Keratinocyte (primary cell): ENCODE measurements around the gene REG4. TPM values are rescaled to one million over a fixed set of nuclear protein-coding genes. Genes with fewer than 3 reads are reported as not detected.
"Not testable (repeated sequence)": the region's sequence is repeated elsewhere in the genome, so short reads cannot be mapped to it uniquely, and the experiment has no call there.

Experiments used
- DNase-seq: peaks from one replicate; pipeline ENCODE4 v3.0.0-alpha.2; 2011; ENCODE audit warnings: low read depth, missing footprints, low spot score
- FAIRE-seq: peaks from 2 replicates; lab custom pipeline; 2011; peaks lifted over from hg19 to GRCh38; lab: Jason Lieb, UNC
- H2AFZ ChIP-seq: 2 replicates; pipeline ENCODE4 v1.6.0; 2012; ENCODE audit warnings: low read length, control low read depth, inconsistent platforms; ENCODE audit not compliant: control insufficient read depth
- H3K27ac ChIP-seq: 2 replicates; pipeline ENCODE4 v1.5.1; 2011; ENCODE audit warnings: low read length; ENCODE audit not compliant: control insufficient read depth, insufficient read depth
- H3K27me3 ChIP-seq: 3 replicates; pipeline ENCODE4 v1.6.0; 2011; ENCODE audit warnings: low read length; ENCODE audit not compliant: control insufficient read depth, insufficient read depth; ENCODE audit errors: extremely low read depth
- H3K36me3 ChIP-seq, 2 experiments: 2 replicates in 1 of 2; 3 replicates in 1 of 2; pipeline ENCODE4 v1.5.1; 2011; ENCODE audit warnings: low read length in 2 of 2, mild to moderate bottlenecking in 1 of 2; ENCODE audit not compliant: control insufficient read depth in 2 of 2, insufficient read depth in 2 of 2; ENCODE audit errors: extremely low read depth in 1 of 2
- H3K4me1 ChIP-seq: 3 replicates; pipeline ENCODE4 v1.5.1; 2011; ENCODE audit warnings: low read length; ENCODE audit not compliant: control insufficient read depth, insufficient read depth; ENCODE audit errors: extremely low read depth
- H3K4me2 ChIP-seq: 3 replicates; pipeline ENCODE4 v1.6.0; 2011; ENCODE audit warnings: low read depth, low read length; ENCODE audit not compliant: control insufficient read depth, insufficient read depth; ENCODE audit errors: extremely low read depth
- H3K4me3 ChIP-seq, 3 experiments: fragments of 200-600 bp in 1 of 3; sonication (generic) in 1 of 3; 2 replicates in 2 of 3; 3 replicates in 1 of 3; pipeline ENCODE4 v1.5.1; 2011 to 2016; ENCODE audit warnings: low read length in 3 of 3, mild to moderate bottlenecking in 3 of 3, control low read depth in 2 of 3, inconsistent platforms in 1 of 3, low read depth in 1 of 3, mixed read lengths in 1 of 3, mixed run types in 1 of 3, moderate library complexity in 1 of 3; ENCODE audit not compliant: control insufficient read depth in 2 of 3, insufficient read depth in 2 of 3; ENCODE audit errors: extremely low read depth in 1 of 3
- H3K79me2 ChIP-seq: 2 replicates; pipeline ENCODE4 v1.6.0; 2012; ENCODE audit warnings: low read length; ENCODE audit not compliant: control insufficient read depth, insufficient read depth
- H3K9ac ChIP-seq: 3 replicates; pipeline ENCODE4 v1.6.0; 2011; ENCODE audit warnings: low read length; ENCODE audit not compliant: control insufficient read depth, insufficient read depth; ENCODE audit errors: extremely low read depth
- H3K9me1 ChIP-seq: 3 replicates; pipeline ENCODE4 v1.6.0; 2011; ENCODE audit warnings: low read length; ENCODE audit not compliant: control insufficient read depth, insufficient read depth; ENCODE audit errors: extremely low read depth
- H3K9me3 ChIP-seq: 2 replicates; pipeline ENCODE4 v1.5.1; 2012; ENCODE audit warnings: low read depth, low read length; ENCODE audit not compliant: control insufficient read depth
- H4K20me1 ChIP-seq: 3 replicates; pipeline ENCODE4 v1.6.0; 2011; ENCODE audit warnings: low read length; ENCODE audit not compliant: control insufficient read depth, insufficient read depth; ENCODE audit errors: extremely low read depth
- EZH2 ChIP-seq: IDR thresholded peaks from one replicate; pipeline ENCODE4 v1.6.1; 2012; ENCODE audit warnings: inconsistent platforms, mild to moderate bottlenecking, low read length, moderate library complexity
- dilution Hi-C: fragments of 300-500 bp; cut with MboI; formaldehyde crosslinking; loops from one replicate; pipeline ENCODE4 v1.7.0; 2020; ENCODE audit warnings: low sequenced_read_pairs; ENCODE audit not compliant: extremely low pct_ligation_motif_present
- polyA plus RNA-seq, 5 experiments: library from polyadenylated mRNA; depleted of rRNA in 3 of 5; stranded (reverse) in 3 of 5; stranded (forward) in 1 of 5; unstranded in 1 of 5; fragments of >200 nt; gene quantifications; 1 replicate in 1 of 5; 2 replicates in 3 of 5; 3 replicates in 1 of 5; pipeline versions ENCODE4 v1.2.1 to v1.2.3, GENCODE V29; 2011 to 2012; ENCODE audit warnings: missing spikeins in 2 of 5, low read depth in 1 of 5, low replicate concordance in 1 of 5
- TF ChIP-seq, protein P1 (sequence below), 3 experiments: IDR thresholded peaks in 1 of 3; conservative IDR thresholded peaks in 1 of 3; optimal IDR thresholded peaks in 1 of 3; 2 replicates in 2 of 3; 3 replicates in 1 of 3; pipeline versions ENCODE3 to v1.5.1; 2011; ENCODE audit warnings: low read length in 3 of 3, mild to moderate bottlenecking in 3 of 3, moderate library complexity in 2 of 3, control low read depth in 1 of 3, inconsistent platforms in 1 of 3; ENCODE audit not compliant: insufficient read depth in 2 of 3; ENCODE audit errors: extremely low read depth in 1 of 3

REG4 gene
- polyA plus RNA-seq, 1 donor (not counting 4 experiments of a cell fraction or from before 2014, with no cell fraction given) = not detected

DNA sequence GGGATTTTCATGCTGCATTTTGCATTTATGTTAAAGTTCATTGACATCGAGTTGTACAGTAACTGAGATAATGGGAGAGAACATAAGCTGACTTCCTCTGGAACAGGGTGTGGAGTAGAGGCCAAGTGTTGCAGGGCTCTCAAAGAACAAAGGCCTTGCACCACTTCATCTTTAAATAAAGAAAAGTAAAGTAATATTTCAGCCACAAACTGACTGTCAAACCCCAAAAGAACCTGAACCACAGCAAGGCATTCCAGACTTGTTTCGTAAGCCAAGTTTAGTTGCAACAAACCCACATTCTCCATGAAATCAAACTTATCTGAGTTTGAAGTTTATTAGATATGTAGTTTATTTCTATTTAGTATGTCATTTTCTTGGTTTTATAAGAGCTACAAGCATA is 23.5 kb downstream of the REG4 start:
- Histone ChIP-seq H3K36me3 (no peaks in the 10 kb centered on the region), H3K27ac (no peak overlapping the region), H3K4me3 (no peak overlapping the region), H3K4me2 (no peak overlapping the region), H2AFZ (no peak overlapping the region), H3K9me1 (no peaks in the 10 kb centered on the region), H3K9me3 (no peaks in the 10 kb centered on the region), H4K20me1 (no peaks in the 10 kb centered on the region), H3K79me2 (no peaks in the 10 kb centered on the region), H3K9ac (no peak overlapping the region), H3K27me3 (no peaks in the 10 kb centered on the region), H3K4me1 (peaks cover 21% of the 10 kb centered on the region)
- DNase-seq (no peak), FAIRE-seq (no peak)
- TF ChIP-seq, protein P1, sequence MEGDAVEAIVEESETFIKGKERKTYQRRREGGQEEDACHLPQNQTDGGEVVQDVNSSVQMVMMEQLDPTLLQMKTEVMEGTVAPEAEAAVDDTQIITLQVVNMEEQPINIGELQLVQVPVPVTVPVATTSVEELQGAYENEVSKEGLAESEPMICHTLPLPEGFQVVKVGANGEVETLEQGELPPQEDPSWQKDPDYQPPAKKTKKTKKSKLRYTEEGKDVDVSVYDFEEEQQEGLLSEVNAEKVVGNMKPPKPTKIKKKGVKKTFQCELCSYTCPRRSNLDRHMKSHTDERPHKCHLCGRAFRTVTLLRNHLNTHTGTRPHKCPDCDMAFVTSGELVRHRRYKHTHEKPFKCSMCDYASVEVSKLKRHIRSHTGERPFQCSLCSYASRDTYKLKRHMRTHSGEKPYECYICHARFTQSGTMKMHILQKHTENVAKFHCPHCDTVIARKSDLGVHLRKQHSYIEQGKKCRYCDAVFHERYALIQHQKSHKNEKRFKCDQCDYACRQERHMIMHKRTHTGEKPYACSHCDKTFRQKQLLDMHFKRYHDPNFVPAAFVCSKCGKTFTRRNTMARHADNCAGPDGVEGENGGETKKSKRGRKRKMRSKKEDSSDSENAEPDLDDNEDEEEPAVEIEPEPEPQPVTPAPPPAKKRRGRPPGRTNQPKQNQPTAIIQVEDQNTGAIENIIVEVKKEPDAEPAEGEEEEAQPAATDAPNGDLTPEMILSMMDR (optimal IDR thresholded peaks at IDR 0.05 in 1 of 3, IDR thresholded peaks at IDR 0.05 in 1 of 3, conservative IDR thresholded peaks at IDR 0.05 in 1 of 3; ENCODE audit: extremely low read depth in 1 of 3, insufficient read depth in 2 of 3, low read length in 3 of 3) = no peak
- no peak for TF ChIP-seq EZH2
- dilution Hi-C loops = no loop called here

DNA sequence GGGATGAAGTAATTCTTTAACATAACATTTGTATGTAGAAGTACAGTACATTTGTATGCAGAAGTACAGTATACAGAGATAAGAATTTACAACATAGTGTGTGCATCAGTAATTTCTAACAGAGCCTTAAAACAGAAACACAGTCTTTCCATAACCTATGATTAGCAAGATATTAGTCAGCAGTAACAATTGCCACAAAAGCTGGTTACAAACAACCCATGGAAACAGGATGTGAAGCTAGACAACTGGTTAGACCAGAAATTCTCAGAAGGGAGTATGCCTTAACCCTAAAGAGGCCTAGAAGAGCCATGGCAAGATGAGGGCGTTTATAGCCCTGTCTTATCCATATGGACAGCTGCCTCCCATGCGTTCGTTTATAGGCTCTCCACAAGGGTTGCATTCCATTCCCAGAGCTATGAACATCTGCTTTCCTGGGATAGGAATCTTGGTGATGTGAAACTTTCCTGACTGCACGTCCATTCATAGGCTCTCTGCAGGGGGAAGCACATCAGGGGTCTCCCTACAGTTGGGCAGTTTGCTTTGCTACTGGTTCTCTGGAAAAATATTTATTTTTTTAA is 24.7 kb downstream of the REG4 start:
- dilution Hi-C loops, H3K9me3 ChIP-seq, H3K27me3 ChIP-seq, H3K9me1 ChIP-seq, H3K27ac ChIP-seq, H2AFZ ChIP-seq, H3K9ac ChIP-seq, DNase-seq, H4K20me1 ChIP-seq, FAIRE-seq, H3K79me2 ChIP-seq, H3K4me2 ChIP-seq, H3K36me3 ChIP-seq, H3K4me3 ChIP-seq: not testable (repeated sequence)
- peaks cover 24% of the 10 kb centered on the region for H3K4me1 ChIP-seq

DNA sequence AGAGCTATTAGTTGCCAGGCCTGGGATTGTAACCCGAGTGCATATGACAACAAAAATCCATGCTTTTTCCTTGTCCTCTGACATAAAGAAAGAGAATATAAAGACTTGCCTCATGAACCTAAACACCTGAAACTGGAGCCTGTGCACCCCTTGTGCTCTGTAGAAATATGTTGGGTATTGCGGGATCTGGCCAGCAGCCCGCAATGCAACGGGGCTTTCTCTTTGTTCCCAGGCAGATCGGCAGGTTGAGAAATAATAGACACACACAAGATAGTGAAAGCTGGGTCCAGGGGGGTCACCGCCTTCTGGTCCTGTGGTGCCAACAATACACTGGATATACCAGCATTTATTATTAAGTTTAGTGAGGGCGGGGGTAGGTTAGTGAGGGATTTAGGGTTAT is 25.2 kb downstream of the REG4 start:
- H3K4me3 ChIP-seq, H3K27ac ChIP-seq: not testable (repeated sequence)

More for the DNA sequence above, 25.2 kb downstream of the REG4 start:
- H2AFZ ChIP-seq, H3K9ac ChIP-seq, DNase-seq, H3K36me3 ChIP-seq, FAIRE-seq, H3K9me1 ChIP-seq, H3K9me3 ChIP-seq, H3K4me2 ChIP-seq, H4K20me1 ChIP-seq, dilution Hi-C loops, H3K27me3 ChIP-seq, H3K79me2 ChIP-seq: not testable (repeated sequence)
- peaks cover 24% of the 10 kb centered on the region for H3K4me1 ChIP-seq
